NCI-H146 treated with DMSO at 0.1 percent for 48 hours (cell line): ENCODE results near the gene TUBGCP2.

ENCODE experiments used
- DNase-seq: peaks from one replicate; lab custom pipeline; 2025; ENCODE audit not compliant: unreplicated experiment; lab: John Stamatoyannopoulos, UW

TUBGCP2 gene

GRCh38 chr10:133308421-133309099, at the start of gene TUBGCP2, which contains the start of gene ZNF511:
TUBGCP2 (minus strand) TSS chr10:133308872; CDS start chr10:133302941, 5,931 bp downstream.
ZNF511 (plus strand) TSS chr10:133308914; CDS start chr10:133308944, 30 bp downstream.
- no peak for DNase-seq

GRCh38 chr10:133357285-133358161, 48.9 kb upstream of the TUBGCP2 start, which contains the start of gene FUOM:
FUOM (minus strand) TSS chr10:133358019; CDS start chr10:133358007, 12 bp downstream.
- DNase-seq, result no peak

GRCh38 chr10:133356549-133357284, 48.0 kb upstream of the TUBGCP2 start:
- DNase-seq, result no peak

- DNase-seq, result no peak
Measured at GRCh38 chr10:133355991-133356390, 47.3 kb upstream of the TUBGCP2 start.

- DNase-seq, result no peak
Measured at GRCh38 chr10:133355266-133355665, 46.6 kb upstream of the TUBGCP2 start.

- DNase-seq, result no peak
Measured at GRCh38 chr10:133354672-133355240, 46.1 kb upstream of the TUBGCP2 start.

- no peak for DNase-seq
Measured at GRCh38 chr10:133353988-133354605, 45.4 kb upstream of the TUBGCP2 start.

- no peak for DNase-seq
Measured at GRCh38 chr10:133353202-133353959, 44.7 kb upstream of the TUBGCP2 start.

- no peak for DNase-seq
Measured at GRCh38 chr10:133351408-133352318, 43.0 kb upstream of the TUBGCP2 start.

GRCh38 chr10:133350950-133351329, 42.3 kb upstream of the TUBGCP2 start:
- no peak for DNase-seq

GRCh38 chr10:133350283-133350949, 41.7 kb upstream of the TUBGCP2 start:
- no peak for DNase-seq

- DNase-seq, result no peak
Measured at GRCh38 chr10:133349577-133350011, 40.9 kb upstream of the TUBGCP2 start.

GRCh38 chr10:133349160-133349568, 40.5 kb upstream of the TUBGCP2 start:
- DNase-seq, result no peak

GRCh38 chr10:133347710-133348517, 39.2 kb upstream of the TUBGCP2 start:
- no peak for DNase-seq

GRCh38 chr10:133346413-133346812, 37.7 kb upstream of the TUBGCP2 start:
- DNase-seq, result no peak

- DNase-seq, result no peak
Measured at GRCh38 chr10:133344236-133344635, 35.6 kb upstream of the TUBGCP2 start.

- no peak for DNase-seq
Measured at GRCh38 chr10:133343558-133343957, 34.9 kb upstream of the TUBGCP2 start.
